ENCODE measurements around the gene EIF3A. TPM values are rescaled to one million over a fixed set of nuclear protein-coding genes. Genes with fewer than 3 reads are reported as not detected.

The EIF3A gene
- total and polyA plus RNA-seq, 8 donors = 37.2 to 145 (median 91.4) TPM

- 96 to 97% methylated on average over 4 of the region's 4 CpGs for WGBS, 2 donors
- FAIRE-seq = no peak
- H3K36me3 ChIP-seq = peaks cover 10 to 90% (median 38%) of the 10 kb centered on the region in 3 donors
Measured at GRCh38 chr10:119041326-119041725, 39.3 kb downstream of the EIF3A start.

GRCh38 chr10:119039161-119039560 lies 41.5 kb downstream of the EIF3A start:
- H3K27me3 ChIP-seq = no peaks in the 10 kb centered on the region
- H3K4me1 ChIP-seq = no peaks in the 10 kb centered on the region
- WGBS, 2 donors = 85 to 87% methylated on average over 1 of the region's 1 CpG
- no peak for FAIRE-seq
- no peaks in the 10 kb centered on the region for H3K9me3 ChIP-seq
- no peak for ATAC-seq
- H3K36me3 ChIP-seq = peaks cover 10 to 90% (median 41%) of the 10 kb centered on the region in 3 donors
- no peak overlapping the region for H3K27ac ChIP-seq
- intact Hi-C loops (cut with DNase I) = no loop called here
- no peak for DNase-seq
- no peak overlapping the region for H3K4me3 ChIP-seq
- no peak for TF ChIP-seq CTCF (IDR thresholded peaks at IDR 0.05)

More at GRCh38 chr10:119041326-119041725, 39.3 kb downstream of the EIF3A start:
- DNase-seq (no peak), ATAC-seq (no peak)
- Histone ChIP-seq H3K4me3 (no peak overlapping the region), H3K9me3 (no peaks in the 10 kb centered on the region), H3K4me1 (no peaks in the 10 kb centered on the region), H3K27me3 (no peaks in the 10 kb centered on the region), H3K27ac (no peak overlapping the region)
- TF ChIP-seq CTCF (IDR thresholded peaks at IDR 0.05) = no peak
- intact Hi-C loops (cut with DNase I) = no loop called here

GRCh38 chr10:119031496-119032059 lies 49.0 kb downstream of the EIF3A start:
- intact Hi-C loops (cut with DNase I) = no loop called here
- DNase-seq (no peak), ATAC-seq (no peak), FAIRE-seq (no peak)
- H3K36me3 ChIP-seq = peaks cover 0 to 22% (median 9%) of the 10 kb centered on the region in 3 donors
- no peaks in the 10 kb centered on the region for H3K27me3 ChIP-seq
- no peaks in the 10 kb centered on the region for H3K9me3 ChIP-seq
- H3K27ac ChIP-seq = no peak overlapping the region
- H3K4me1 ChIP-seq = peaks cover 0 to 7% (median 0%) of the 10 kb centered on the region in 3 donors
- no peak for TF ChIP-seq CTCF (IDR thresholded peaks at IDR 0.05)
- H3K4me3 ChIP-seq = no peak overlapping the region
- WGBS, 2 donors = 73 to 79% methylated on average over 7 of the region's 7 CpGs

- intact Hi-C loops (cut with DNase I) = no loop called here
Measured at GRCh38 chr10:119030421-119031250, 50.0 kb downstream of the EIF3A start.

More at GRCh38 chr10:119030421-119031250, 50.0 kb downstream of the EIF3A start:
- ATAC-seq (peak in 3 of 4 donors; percentile 7 to 40 (median 11)), FAIRE-seq (no peak), DNase-seq (peak; percentile 42 to 85 (median 59))
- TF ChIP-seq CTCF (IDR thresholded peaks at IDR 0.05) = no peak
- Histone ChIP-seq H3K27me3 (no peaks in the 10 kb centered on the region), H3K4me1 (peaks cover 0 to 10% (median 5%) of the 10 kb centered on the region in 3 donors), H3K4me3 (peak overlapping the region in 2 of 4 donors; percentile 46 to 62), H3K27ac (no peak overlapping the region), H3K36me3 (peaks cover 0 to 13% (median 0%) of the 10 kb centered on the region in 3 donors), H3K9me3 (no peaks in the 10 kb centered on the region)
- 9 to 12% methylated on average over 47 to 65 of the region's 65 CpGs for WGBS, 2 donors
